Myocyte (in vitro differentiated cells): ENCODE results near the gene LRRC18. TPM values are rescaled to one million over a fixed set of nuclear protein-coding genes. Genes with fewer than 3 reads are reported as not detected.

Experiments
- DNase-seq: peaks from one replicate; pipeline ENCODE4 v3.0.0-alpha.2; 2012; ENCODE audit warnings: low read depth
- total RNA-seq: library from RNA; depleted of rRNA; stranded (reverse); fragments of >200 nt; gene quantifications from 2 replicates; pipeline ENCODE4 v1.2.3, GENCODE V29; 2014

The LRRC18 gene
- total RNA-seq, 1 donor from 2014 or later, result not detected

DNA sequence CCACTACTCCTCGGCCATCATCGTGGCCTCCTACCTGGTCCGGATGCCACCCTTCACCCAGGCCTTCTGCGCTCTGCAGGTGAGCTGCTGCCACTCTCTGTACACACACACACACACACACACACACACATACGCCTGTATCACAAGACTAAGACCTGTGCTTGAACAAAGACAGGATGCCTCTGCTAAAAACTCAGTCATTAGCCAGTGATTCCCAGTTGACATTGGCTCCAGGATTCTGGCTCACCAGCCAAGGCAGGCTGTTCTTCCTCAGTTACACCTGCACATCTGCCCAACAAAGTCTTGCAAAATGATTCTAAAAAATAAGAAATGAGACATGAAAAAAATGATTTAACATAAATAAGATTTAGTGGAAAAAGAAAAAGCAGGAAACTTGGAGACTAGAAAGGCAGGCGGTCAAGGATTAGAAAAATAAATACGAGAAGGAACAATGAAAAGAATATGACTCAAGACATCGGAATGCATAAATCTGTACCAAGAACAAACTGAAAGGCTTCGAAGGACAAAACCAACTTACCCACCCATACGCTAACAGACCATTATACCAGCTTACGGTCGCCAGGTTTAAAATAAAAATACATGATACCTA is 7.4 kb upstream of the LRRC18 start:
- no peak for DNase-seq

DNA sequence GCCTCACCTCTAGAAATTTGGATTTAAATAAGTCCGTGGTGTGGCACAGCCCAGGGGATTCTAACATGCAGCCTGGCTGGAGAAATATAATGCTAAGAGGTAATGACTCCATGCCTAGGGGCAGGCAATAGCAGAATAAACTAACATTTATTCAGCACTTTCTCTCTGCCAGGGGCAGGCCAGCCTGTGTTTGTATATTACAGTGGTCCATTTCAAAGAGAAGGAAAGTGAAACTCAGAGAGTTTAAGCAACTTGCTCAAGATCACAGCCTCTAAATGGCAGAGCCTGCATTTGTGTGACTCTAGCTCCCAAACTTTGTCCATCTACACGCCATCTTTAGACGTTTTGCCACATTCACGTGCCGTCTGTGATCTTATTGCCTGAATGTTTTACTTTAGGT is 6.7 kb upstream of the LRRC18 start:
- DNase-seq, result no peak

DNA sequence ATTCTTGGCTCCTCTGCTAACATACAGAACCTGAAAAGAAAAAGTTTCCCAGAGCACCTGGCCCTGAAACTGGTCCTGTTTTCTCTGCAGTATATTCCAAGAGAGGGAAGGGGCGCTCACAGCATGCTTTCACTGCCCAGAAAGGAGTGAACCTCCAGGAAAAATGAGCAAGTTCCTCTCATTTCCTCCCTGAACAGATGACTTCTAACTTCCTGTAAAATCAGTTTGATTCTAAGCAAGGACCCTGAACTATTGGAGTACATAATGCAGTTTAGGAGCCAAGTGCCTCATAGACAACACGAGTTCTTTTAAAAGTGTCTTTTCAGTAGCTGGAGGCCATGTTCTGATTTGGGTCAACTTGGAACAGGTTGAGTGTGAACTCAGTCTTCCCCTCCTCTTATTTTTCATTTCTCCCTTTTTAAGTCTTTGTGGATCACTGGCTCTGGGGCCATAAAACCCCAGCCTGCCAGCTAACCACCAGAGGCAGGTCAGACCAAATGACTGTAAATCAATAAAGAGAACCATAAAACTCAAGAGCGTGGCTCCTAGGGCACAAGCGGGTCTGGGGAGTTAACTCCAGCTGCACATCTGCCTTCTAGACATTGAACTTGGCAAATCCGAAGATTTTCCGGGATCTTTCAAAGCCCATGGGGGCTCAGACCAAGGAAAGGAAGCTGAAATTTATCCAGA is 5.9 kb upstream of the LRRC18 start:
- DNase-seq, result no peak

DNA sequence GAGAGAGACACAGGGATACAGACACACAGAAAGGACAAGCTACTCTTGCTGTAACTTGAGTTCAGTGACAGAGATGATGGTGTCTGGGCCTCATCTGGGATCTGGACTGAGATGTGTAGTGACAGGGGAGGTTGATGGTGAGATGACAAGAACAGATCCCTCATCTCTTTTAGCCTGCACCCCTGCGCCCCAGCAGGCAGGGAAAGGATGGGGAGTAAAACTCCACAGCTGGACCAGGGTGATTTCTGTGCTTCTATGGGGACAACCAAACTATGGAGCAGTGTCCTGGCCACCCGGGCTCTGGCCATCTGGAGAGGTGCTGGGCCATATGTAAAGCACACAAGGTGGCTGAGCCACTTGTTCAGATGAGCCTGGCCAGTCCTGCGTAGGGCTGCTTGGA is 4.5 kb upstream of the LRRC18 start:
- DNase-seq, result no peak

DNA sequence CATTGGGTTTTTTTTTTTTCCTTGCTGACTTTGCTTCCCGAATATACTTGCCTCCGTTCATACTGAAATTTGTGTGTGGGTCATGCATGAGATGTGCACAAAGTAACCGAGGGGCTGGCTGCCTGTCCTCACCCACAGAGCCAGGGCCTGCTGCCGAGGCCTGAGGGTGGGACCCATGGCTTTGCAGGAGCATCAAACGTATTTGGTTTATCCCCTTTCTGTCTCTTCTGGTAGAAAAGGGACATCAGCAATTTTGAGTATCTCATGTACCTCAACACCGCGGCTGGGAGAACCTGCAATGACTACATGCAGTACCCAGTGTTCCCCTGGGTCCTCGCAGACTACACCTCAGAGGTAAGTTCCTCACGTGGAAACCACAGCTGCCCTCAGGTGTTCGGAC is 3.5 kb upstream of the LRRC18 start:
- DNase-seq, result no peak

DNA sequence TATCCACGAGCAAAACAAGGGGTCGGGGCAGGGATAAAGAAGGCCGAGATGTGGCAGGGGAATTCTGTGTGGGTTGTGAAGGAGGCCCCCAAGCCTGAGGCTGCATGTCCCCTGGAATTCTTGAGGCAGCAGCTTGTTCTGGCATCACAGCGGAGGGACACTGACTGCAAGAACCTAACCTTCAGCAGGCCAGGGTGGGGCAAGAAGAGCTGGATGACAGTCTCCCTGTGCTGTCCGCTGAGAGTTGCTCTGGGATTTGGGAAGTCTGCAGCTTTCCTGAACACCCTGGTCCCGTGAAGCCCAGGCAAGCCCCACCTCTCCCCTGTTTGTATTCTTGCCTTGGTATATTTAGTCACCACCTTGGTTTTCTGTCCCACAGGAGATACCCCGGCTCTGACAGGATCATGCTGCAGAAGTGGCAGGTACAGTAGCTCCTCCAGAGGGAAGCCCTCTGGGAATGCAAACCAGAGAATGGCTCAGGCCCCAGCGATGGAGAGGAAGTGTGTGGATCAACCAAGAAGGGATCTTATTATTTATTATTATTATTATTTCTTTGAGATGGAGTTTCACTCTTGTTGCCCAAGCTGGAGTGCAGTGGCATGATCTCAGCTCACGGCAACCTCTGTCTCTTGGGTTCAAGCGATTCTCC is 1.9 kb upstream of the LRRC18 start:
- DNase-seq, result no peak

DNA sequence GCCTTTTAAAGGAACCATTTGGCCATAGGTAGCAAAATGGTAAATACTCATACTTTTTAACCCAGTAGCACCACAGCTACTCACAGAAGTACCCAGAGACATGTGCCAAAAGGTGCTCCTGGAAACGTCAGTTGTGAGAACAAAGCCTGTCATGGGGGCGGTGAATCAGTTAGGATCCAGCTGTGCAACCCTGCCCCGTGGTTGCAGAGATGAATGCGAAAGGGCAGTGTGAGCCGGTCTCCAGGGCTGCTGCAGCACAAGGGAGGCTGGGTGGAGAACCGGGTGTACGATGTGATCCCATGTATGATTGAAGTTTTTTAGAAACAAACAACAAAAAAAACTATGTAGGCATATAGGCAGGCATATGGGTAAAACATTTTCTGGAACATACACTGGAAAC is 1.3 kb upstream of the LRRC18 start:
- no peak for DNase-seq

DNA sequence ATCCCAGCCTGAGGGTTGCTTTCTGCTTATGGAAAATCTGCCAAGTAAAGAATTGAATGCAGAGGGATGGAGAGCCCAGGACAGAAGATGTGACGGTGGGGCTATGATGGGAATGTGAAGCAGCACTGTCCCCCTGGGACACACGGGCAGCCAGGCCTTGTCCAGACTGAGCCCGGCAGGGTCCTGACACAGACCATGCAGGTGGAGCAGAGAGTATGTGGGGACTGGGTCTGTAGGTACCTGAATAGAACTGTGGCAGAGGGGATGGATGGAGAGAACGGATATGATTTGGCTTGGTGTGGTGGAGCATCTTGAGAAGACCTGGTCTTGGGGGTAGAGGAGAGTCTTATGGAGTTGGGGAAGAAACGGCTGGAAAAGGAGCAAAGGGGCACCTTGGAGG is 732 bp upstream of the LRRC18 start:
- DNase-seq, result no peak

DNA sequence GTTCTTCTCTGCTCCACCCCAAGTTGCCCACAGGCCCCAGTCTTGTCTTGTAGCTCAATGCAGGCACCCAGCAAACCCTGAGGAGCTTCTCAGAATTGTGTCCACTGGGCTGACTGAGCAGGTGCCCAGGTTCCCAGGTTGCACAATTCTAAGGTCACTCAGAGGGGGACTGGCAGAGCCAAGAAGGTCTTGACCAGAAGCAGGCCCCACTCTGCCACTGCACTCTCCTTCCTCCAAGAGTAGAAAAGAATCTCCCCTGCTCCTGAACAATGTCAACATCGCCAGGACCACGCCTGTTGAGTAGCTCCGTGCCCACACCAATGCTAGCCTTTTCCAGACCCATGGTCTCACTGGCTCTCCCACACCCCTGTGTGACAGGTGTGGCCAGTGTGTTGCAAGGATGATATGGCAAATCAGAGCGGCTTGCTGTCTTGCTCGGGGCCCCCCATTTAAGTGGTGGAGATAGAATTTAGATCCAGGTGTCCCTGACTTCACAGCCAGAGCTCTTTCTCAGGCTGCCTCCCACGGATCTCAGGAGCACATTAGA is 577 bp downstream of the LRRC18 start:
- no peak for DNase-seq

DNA sequence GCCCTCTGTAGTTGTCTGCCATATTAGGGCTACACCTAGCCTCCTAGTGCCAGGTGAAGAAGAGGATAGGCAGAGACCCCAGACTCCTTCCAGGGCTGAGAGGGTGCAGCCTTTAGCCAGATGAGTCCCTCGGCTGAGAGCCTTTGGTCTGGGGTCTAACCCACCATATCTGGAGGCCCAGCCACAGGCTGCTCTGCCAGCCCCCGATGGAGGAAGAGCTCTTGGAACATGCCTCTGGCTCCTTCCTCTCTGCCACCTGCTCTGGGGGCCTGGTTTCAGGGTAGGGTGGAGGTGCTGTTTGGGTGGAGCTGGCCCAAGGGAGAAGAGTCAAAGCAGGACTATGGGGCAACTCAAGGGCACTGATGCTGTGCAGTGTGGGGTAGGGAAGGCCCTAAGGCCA is 1.4 kb downstream of the LRRC18 start:
- no peak for DNase-seq

DNA sequence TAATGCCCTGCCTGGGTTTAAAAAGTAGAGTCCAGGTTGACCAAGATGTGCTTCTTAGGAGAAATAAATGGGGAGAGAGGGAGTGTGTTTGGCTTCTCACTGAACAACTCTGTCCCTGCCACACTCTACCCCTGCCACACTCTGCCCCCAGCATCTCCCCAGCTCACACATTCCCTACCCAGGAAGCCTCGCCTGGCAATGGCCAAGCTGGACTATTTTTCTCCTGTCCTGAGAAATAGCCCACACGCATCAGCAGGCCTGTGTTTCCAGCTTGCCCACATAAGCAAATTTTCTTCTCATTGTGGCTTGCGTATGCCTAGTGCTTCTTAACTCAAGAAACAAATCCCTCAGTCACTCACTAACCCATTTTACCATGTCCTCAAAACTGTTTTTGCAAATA is 1.8 kb downstream of the LRRC18 start:
- no peak for DNase-seq

DNA sequence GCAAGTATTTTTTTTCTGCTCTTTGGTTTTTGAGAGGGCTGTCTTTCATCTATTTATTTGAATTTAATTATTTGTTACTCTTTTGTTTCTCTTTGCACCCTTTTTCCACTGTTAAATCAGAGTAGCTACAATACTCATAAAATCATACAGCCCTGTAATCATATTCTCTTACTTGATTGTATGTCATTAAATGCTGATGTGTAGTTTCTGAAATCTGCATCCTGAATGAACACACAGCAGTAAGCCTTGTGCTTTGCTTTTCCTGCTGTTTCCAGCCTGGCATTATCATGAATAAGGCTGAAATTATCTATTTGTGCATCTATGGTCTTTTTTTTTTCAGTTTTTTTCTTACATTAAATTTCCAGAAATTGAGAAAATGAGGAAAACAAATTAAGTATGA is 4.1 kb downstream of the LRRC18 start:
- DNase-seq, result no peak

DNA sequence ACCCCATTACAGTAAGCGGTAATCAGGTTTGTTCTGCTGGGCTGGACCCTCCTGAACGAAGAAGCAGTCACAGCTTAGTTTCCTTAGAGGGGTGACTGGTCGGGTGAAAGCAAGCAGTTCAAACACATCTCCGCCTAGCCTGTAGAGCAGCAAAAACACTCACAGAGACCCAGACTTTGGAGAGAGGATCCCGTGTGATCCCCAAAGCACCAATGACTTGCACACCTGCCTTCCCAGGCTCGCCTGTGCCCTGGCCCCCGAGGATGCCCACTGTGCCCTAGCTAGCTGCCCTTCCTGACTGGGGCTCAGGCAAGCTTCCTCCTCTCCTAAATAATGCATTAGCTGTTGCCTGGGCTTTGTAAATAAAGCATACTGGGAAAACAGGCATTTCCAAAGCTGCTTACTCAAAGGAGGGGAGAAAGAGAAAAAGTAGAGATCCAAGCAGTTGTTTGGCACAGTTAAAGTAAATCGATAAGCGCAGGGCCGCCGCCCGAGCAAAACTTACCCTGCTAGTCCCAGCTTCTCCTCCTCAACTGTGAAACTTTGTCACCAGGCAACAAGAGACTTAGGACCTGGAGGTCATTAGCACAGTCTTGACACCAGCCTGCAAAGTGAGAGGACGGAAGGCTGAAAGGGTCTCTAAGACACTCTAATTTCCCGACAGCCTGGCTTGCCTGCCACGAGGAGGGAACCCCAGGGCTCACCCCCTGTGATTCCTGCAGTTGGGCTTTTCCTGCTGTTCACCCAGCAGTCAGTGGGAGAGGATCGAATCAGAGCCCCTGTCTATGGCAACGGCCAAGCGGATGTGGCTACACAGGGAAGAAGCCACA is 4.8 kb downstream of the LRRC18 start:
- no peak for DNase-seq

DNA sequence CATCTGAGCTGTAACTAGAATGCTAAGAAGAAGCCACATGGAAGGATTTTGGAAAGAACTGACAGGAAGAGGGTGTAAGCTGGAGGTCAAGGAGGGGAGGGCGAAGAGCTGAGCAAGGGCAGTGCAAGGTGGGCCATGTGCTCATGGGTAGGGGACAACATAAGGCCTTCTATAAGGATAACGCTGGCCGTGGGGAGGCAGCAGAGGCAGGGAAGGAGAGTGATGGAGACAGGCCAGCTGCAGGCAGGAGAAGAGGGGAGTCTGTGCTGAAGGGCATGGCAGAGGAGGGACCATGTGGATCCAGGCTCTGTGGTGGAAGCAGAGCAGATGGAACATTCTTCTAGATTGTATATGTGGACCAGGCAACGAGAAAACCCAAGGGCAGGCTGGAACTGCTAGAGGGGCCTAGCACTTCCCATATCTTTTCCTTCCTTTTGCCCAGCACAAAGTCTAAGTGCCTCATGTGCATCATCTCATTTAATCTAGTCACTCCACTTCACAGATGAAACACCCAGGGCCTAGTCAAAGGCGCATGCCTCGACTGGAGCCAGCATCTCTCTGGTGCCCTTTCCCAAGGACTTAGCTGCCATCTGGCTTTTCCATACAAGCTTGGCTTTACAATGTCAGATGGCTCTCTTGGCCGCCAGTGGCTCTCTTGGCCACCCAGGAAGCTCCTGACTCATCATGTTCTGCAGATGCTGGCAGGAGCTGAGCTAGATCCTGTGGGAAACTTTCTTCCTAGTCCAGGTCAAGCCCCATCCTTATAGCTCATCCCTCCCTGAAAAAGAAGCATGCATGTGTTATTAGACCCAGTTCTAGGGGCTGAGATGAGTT is 6.6 kb downstream of the LRRC18 start:
- DNase-seq, result no peak

DNA sequence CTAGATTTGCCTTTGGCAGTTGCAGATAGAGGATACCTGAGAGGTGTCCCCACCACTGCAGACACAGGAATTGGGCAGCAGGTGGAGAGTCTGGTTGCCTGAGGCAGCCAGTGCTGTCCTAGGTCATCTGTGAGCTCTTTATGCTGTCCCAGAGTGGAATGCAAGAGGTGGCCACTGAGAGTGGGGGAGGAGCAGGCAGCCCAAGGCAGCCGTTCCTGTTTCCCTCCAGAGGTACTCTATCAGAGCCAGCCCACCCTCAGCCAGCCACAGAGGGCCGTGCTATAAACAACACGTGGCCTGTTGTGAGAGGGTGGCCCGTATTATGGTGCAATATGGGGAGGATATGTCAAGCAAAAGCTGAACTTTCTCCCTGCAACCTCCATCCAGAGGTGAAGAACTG is 8.5 kb downstream of the LRRC18 start:
- DNase-seq, result no peak

DNA sequence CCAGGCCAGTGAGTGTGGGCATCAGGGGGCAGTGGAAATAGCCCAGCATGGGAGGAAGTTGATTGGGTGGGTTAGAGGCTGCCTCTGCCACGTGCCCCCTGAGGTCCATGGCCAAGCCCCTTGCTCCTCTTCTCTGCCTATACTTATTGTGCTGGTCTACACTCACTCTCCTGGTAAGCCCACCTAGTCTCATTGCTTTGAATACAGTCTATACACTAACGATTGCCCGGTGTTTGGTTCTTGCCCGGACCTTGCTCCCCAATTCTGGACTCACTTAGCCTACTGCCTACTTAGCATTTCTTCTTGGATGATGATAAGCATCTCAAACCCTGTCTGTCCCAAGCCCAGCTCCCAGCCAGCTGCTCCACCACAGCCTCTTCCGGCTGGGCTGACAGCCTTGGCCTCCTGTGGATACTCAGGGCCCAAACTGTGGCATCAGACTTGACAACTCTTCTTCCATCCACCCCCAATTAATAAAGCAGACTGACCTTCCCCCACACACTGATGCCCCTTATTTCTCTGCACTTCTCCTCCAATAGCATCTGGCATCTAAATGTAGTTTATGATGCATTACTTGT is 10.1 kb downstream of the LRRC18 start:
- DNase-seq, result no peak

DNA sequence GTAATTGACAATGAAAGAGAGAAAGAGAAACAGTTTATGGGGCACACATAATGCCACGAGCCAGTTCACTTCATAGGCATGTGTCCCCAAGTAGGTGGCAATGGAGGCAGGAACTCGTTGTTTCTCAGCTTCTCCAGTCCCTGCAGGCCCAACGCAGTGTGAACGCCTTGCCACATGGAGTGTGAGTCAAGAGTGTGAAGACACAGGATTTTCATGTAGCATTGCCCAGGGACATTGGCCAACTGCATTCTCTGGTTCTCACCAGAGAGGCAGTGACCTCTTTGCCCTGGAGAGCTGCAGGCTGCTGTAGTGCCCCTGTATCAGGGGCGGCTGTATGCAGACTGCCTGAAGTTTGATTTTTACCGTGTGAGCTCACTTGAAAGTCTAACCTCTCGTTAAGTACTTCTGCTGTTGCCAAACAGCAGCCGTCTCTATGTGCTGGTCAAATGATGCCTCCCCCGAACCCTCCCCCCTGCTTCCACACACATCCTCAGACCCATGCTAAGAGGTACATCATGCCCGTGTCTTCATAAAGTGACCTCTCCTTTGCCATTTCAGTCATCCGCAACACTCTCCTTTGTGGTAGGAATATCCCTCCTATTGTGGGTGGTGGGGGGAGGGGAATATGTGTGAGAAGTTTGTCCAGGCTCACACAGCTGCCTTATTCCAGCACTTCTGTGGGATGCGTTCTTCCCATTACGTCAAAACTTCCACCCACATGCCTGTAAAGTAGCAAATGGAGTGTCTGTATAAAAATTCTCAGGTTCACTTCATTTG is 12.7 kb downstream of the LRRC18 start:
- DNase-seq, result no peak

DNA sequence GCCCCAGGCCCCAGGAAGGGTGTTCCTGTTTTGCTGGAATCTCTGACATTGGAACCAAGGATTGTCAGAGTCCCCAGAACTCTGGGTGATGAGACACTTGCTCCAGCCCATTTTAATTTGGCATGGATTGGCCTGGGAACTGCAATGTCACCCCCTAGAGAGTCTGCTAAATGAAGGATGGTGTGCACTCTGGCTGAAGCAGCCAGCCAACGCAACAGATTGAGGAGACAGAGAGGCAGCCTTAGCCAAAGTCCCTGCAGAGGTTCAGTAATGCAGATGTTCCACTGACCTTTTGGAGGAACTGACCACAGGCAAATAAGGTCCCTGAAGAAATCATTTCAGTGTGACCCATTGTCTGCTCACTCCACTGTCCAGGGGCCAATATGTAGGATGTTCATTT is 13.4 kb downstream of the LRRC18 start:
- no peak for DNase-seq

DNA sequence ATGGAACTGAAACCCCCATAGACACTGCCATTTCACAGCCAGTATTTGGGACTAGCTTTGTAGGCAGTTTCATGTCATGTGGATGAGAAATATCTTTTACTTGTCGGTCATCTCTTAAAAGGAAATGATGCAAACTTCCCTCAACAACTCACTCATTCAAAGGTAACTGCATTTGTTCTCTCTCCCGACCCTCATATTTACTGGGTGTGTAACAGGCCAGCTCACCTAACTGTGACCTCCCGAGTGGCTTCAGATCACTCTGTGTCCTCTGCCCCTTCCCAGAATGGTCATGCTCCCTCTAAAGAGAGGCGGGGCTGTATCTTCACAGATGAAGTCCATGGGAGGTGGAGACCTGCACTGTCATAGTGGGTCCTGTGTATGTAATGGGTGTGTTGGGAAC is 14.7 kb downstream of the LRRC18 start:
- no peak for DNase-seq

DNA sequence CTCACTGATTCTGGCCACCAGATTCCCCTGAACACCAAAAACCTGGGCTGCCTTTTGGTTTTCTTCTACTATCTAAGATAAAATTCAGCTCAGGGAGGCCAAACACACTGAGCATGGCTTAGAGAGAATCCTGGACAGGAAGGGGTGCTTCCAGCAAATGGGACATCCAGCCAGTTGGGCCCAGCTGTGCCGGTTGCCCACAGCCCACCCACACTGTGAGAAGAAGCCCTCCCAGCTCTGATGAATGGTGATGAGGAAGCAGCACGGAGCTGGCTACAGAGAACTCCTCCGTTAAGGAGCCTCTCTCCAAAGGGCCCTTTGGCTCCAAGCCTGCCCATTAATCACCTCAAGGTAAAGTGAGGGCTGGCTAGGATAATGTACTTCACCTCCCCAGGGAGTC is 15.9 kb downstream of the LRRC18 start:
- no peak for DNase-seq
